ENCODE measurements around the gene VDAC1. TPM values are rescaled to one million over a fixed set of nuclear protein-coding genes. Genes with fewer than 3 reads are reported as not detected.

The VDAC1 gene
- polyA plus RNA-seq, 1 donor, result 200 TPM

GRCh38 chr5:134028496-134028895, 23.7 kb upstream of the VDAC1 start:
- DNase-seq, result no peak

DNA sequence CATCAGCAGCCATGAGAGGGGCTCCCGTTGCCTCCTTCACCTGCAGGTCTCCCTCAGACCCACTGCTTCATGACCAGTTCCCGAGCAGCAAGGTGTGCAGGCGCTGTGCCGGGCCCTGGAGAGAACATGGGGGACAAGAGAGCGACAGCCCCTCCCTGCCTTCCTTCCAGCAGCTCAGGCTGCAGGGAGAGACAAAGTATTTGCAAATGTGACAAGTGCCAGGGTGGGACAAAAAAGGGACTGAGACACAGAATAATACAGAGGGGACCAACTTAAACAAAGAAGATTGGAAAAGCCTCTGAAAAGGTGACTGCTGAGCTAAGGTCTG, 22.5 kb upstream of the VDAC1 start:
- DNase-seq, result no peak

- peak; percentile 70 for DNase-seq
Observed at GRCh38 chr5:134026521-134027287, 21.9 kb upstream of the VDAC1 start.

- DNase-seq, result no peak
Observed at GRCh38 chr5:134025786-134026185, 21.0 kb upstream of the VDAC1 start.

- no peak for DNase-seq
Observed at GRCh38 chr5:134024811-134025210, 20.0 kb upstream of the VDAC1 start.

GRCh38 chr5:134022333-134022732, 17.6 kb upstream of the VDAC1 start:
- no peak for DNase-seq

- DNase-seq, result no peak
Observed at GRCh38 chr5:134020188-134020587, 15.4 kb upstream of the VDAC1 start.

DNA sequence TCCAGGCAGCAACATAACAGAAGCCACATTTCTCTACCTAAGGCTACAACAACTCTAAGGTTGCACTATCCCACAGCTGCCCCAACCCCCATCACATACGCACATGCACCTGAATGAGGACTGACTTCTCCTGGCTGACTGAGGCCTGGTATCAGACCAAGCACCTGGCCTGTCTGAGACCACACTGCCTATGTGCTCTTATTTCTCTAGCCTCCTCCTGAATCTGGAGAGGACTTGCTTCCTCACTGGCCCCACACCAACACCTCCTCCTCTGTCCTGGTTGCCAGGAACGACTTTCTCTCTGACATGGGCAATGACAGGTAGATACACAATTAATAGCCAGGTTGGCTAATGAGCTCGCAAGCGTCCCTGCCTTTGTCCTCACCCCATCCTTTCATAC, 14.9 kb upstream of the VDAC1 start:
- DNase-seq, result no peak

- no peak for DNase-seq
Observed at GRCh38 chr5:134018986-134019316, 14.2 kb upstream of the VDAC1 start.

GRCh38 chr5:134018154-134018985, 13.6 kb upstream of the VDAC1 start:
- no peak for DNase-seq

GRCh38 chr5:134008266-134008749, 3.5 kb upstream of the VDAC1 start:
- no peak for DNase-seq

- no peak for DNase-seq
Observed at GRCh38 chr5:134007581-134008265, 2.9 kb upstream of the VDAC1 start.

DNA sequence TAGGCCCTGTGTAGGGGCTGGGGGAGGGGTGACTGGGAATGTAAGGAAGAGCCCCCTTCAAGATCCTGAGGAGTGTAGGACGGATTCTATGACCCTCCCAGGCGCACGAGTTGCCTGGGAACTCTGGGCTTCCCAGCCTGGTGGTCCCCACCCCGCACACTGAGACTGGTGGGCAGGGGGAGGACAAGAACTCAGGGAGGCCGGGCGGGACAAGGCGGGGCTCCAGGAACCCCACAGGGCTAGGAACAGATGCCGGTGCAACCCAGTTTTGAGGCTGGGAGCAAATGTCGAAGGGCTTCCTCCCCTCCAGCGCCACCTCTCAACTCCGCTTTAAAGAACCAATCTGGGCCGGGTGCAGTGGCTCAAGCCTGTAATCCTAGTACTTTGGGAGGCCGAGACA, 1.3 kb upstream of the VDAC1 start:
- no peak for DNase-seq

DNA sequence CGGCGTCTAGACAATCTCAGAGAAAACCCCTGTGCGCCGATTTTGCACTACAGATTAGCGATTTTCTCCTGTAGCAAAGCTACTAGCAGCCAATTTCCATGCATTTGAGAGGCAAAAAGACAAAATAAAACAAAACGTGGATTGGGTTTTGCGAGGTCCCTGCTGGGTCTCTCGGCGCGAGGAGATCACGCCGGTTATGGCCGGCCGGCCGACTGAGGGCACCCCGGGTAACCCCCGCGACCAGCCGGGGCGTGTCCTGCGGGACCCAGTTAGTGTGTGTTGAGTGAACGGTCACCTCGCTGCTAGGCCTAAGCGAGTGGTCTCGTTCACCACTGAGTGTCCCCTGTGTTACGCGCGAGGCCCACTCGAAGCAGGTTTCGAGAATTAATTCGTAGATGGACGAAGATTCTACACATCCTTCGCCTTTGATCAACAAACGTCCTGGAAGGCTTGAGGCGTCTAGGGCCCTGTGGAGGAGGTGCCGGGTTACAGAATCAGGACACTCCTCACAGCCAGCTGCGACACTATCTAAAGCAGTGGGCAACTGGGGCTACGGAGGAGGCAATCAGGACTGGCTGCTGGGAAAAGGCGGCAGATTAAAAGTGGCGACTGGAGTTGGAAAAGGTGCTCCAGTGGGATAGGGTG, 764 bp upstream of the VDAC1 start:
- DNase-seq, result peak; percentile 33

DNA sequence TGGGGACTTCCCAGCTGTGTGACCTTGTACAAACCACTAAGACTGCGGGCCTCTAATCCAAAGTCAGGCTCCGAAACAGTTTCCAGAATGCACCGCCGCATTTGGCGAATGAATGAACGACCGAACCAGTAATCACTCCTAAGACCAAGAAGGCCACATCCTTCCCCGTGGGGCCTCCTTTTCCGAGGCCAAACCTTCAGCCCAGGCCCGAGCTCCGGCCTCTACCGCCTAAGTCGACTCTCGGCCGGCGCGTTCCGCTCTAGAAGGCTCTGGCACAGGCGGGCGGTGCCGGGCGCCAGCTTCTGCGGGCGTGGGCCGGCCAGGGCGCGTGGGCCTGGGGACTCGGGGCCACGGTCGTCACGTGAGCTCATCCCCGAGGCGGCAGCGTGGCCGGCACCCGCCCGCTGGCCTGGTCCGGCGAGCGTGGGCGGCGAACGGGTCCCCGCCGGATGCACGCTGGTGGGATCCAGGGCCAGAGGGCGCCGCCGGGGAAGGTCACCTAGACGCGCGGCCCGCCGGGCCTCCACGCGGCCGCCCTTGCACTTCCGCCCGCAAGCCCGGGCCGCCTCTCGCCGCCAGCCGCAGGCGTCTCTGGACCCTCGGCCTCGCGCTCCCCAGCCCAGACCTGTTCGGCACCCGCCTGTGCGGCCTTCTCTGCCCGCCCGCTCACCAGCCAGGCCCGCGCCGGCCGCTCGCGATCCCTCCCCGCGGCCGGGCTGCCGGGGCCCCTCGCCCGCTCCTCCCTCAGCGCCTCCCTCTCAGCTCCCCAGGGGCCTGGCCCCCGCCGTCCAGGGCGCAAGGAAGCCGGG, 754 bp downstream of the VDAC1 start:
- no peak for DNase-seq

DNA sequence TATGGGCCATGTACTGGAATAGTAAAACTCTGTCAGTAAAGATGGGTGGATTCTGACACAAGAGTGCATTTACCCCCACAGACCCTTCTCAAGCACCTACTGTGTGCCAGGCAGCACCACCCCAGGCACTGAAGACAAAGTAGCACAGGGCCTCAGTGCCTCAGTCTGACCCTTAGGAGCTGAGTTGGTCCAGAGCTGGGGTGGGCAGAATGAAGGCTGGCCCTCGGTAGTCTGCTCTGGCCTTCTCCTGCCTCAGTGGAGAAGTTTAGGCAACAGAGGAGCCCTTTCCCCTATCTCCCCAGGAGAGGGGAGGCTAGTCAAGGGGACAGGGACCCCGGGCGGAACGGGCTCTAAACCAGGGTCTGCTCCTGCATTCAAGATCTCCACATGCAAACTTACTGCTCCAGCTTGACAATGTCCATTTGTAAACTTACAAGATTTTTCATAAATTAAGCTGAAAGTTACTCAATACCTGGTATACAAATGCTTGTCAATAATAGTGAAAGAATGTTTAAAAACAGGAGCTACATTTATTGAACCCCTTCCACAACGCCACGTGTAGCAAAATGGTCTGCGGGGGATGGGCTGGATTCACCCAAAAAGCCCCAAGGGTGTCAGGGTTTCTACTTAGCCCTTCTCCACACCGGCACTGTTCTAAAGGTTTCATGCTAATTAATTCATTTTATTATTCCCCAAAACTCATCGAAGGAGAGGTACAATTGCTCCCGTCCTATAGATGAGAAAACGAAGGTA, 1.5 kb downstream of the VDAC1 start:
- DNase-seq, result no peak

DNA sequence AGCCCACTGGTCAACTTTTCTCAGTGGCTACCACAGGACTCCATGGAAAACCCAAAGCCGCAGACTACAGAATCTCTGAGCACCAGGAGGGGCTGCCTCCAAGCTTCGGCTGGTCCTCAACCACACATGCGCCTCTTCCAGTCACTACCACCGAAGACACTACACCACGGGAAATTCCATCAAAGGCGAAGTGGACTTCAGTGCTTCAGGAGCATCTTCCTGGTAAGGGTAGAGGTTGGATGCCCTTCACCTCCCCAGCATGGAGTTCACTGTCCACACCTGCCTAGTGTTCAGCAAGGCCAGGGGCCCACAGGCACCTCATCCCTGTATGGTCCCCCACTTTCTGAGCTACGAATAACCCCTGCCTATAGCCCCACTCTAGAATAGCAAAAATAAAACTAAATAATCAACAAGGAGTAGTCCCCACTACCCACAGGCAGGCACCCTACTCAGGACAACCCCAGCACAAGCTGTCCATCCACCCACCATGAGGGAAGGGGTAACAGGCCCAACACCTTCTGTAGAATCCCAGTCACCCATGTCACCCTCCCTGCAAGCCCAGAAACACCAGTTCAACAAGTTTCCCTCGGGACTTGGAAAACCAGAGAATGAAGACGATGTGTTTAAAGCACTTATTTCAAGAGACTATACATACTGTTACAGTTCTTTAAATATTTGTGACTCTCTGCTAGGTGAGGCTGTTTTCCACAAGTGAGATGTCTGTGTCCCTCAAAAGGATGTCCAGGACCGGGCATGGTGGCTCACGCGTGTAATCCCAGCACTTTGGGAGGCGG, 2.6 kb downstream of the VDAC1 start:
- no peak for DNase-seq

DNA sequence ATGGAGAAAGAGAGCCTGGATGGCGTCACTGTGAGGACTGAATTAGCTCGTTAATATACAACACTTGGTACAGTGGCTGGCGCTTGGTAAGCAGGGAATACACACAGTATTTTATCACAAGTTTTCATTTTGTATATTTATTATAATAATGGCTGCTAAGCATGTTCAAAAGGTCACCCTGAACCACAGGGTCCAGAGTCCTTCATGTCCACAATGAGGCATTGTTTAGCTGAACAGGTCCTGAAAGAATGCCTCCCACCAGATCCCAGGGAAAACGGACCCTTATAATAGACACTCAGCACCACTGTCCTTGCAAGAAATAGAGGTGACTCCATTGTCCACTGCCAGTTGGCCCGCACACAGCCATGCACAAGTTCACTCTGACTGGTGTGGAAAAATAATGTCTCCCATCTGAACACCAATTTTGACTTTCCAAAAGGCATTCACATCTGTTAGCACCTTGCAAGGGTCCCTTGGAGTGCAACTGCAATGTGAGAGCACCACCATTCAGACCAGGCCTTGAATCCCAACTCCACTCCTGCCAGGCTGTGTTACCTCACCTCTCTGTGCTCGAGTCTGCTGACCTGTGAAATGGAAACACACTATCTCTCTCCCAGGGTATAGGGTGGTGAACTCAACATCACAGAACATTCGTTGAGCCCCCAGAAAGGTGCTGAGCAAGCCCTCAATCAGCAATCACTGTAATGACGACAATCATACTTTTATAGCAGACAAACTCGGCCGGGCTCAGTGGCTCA, 3.9 kb downstream of the VDAC1 start:
- DNase-seq, result no peak

GRCh38 chr5:134000091-134000511, 4.7 kb downstream of the VDAC1 start:
- DNase-seq, result no peak
